GM18511 (cell line): ENCODE data around the gene ICE1.
"Not testable (repeated sequence)": the region's sequence is repeated elsewhere in the genome, so short reads cannot be mapped to it uniquely, and the experiment has no call there.

Experiments used
- ATAC-seq: cut with Tn5 transposase; IDR thresholded peaks from one replicate; pipeline ENCODE4 v1.9.1; 2021; ENCODE audit warnings: mild to moderate bottlenecking, moderate library complexity; ENCODE audit not compliant: unreplicated experiment

The ICE1 gene

GRCh38 chr5:5487585-5488360 is 65.3 kb downstream of the ICE1 start:
- ATAC-seq, result no peak

- no peak for ATAC-seq
Observed at GRCh38 chr5:5490774-5491347, 68.4 kb downstream of the ICE1 start.

- ATAC-seq, result no peak
Observed at GRCh38 chr5:5492087-5492933, 69.8 kb downstream of the ICE1 start.

- not testable (repeated sequence) for ATAC-seq
Observed at GRCh38 chr5:5492934-5493271, 70.4 kb downstream of the ICE1 start.

GRCh38 chr5:5494489-5495402 is 72.3 kb downstream of the ICE1 start:
- peak; percentile 72 for ATAC-seq

- peak; percentile 53 for ATAC-seq
Observed at GRCh38 chr5:5497152-5497788, 74.8 kb downstream of the ICE1 start.

GRCh38 chr5:5499442-5499841 is 77.0 kb downstream of the ICE1 start:
- ATAC-seq, result no peak

GRCh38 chr5:5504325-5504724 is 81.8 kb downstream of the ICE1 start:
- ATAC-seq, result no peak

- ATAC-seq, result peak; percentile 49
Observed at GRCh38 chr5:5505815-5506214, 83.3 kb downstream of the ICE1 start.

GRCh38 chr5:5508391-5508790 is 85.9 kb downstream of the ICE1 start:
- no peak for ATAC-seq

- no peak for ATAC-seq
Observed at GRCh38 chr5:5511904-5512416, 89.5 kb downstream of the ICE1 start.

GRCh38 chr5:5512543-5512942 is 90.1 kb downstream of the ICE1 start:
- ATAC-seq, result no peak

GRCh38 chr5:5520622-5521021 is 98.1 kb downstream of the ICE1 start:
- ATAC-seq, result not testable (repeated sequence)

- no peak for ATAC-seq
Observed at GRCh38 chr5:5521029-5521428, 98.6 kb downstream of the ICE1 start.

GRCh38 chr5:5521478-5521877 is 99.0 kb downstream of the ICE1 start:
- no peak for ATAC-seq

GRCh38 chr5:5522336-5522735 is 99.9 kb downstream of the ICE1 start:
- ATAC-seq, result no peak

- peak; percentile 94 for ATAC-seq
Observed at GRCh38 chr5:5523066-5523505, 100.6 kb downstream of the ICE1 start.

- ATAC-seq, result no peak
Observed at GRCh38 chr5:5524327-5524726, 101.8 kb downstream of the ICE1 start.

- ATAC-seq, result no peak
Observed at GRCh38 chr5:5531371-5531770, 108.9 kb downstream of the ICE1 start.
